HG02642 (cell line): ENCODE results near the gene HIRIP3.
"Not testable (repeated sequence)": the region's sequence is repeated elsewhere in the genome, so short reads cannot be mapped to it uniquely, and the experiment has no call there.

Experiments
- ATAC-seq: cut with Tn5 transposase; IDR thresholded peaks from one replicate; pipeline ENCODE4 v1.9.1; 2021; ENCODE audit warnings: mild to moderate bottlenecking; ENCODE audit not compliant: unreplicated experiment, poor library complexity

Gene HIRIP3

GRCh38 chr16:29963021-29963743, 32.2 kb downstream of the HIRIP3 start:
- no peak for ATAC-seq

- ATAC-seq: peak; percentile 4
Observed at GRCh38 chr16:29962344-29962994, 32.9 kb downstream of the HIRIP3 start.

- peak; percentile 87 for ATAC-seq
Observed at GRCh38 chr16:29961479-29962343, 33.7 kb downstream of the HIRIP3 start, which contains the start of gene TMEM219. TSS of gene TMEM219 (plus strand) at chr16:29962079. CDS start at chr16:29963144, 1,065 bp downstream.

- no peak for ATAC-seq
Observed at GRCh38 chr16:29961127-29961478, 34.3 kb downstream of the HIRIP3 start.

- ATAC-seq: not testable (repeated sequence)
Observed at GRCh38 chr16:29959821-29960220, 35.6 kb downstream of the HIRIP3 start.

- no peak for ATAC-seq
Observed at GRCh38 chr16:29959293-29959692, 36.1 kb downstream of the HIRIP3 start.

- no peak for ATAC-seq
Observed at GRCh38 chr16:29958756-29959155, 36.7 kb downstream of the HIRIP3 start.

- no peak for ATAC-seq
Observed at GRCh38 chr16:29951625-29952365, 43.6 kb downstream of the HIRIP3 start.

- no peak for ATAC-seq
Observed at GRCh38 chr16:29950806-29951461, 44.5 kb downstream of the HIRIP3 start.

- no peak for ATAC-seq
Observed at GRCh38 chr16:29947897-29948296, 47.5 kb downstream of the HIRIP3 start.

- no peak for ATAC-seq
Observed at GRCh38 chr16:29943846-29944799, 51.3 kb downstream of the HIRIP3 start.
